Esophagus muscularis mucosa (tissue), 4 donors: Measurements from ENCODE around the gene NR1D2. TPM values are rescaled to one million over a fixed set of nuclear protein-coding genes. Genes with fewer than 3 reads are reported as not detected.

Source experiments
- DNase-seq: peaks from one replicate; pipeline ENCODE4 v3.0.0-alpha.2; 2017; ENCODE audit errors: extremely low spot score
- H3K27ac ChIP-seq, 4 donors: fragments of 200-600 bp; sonication (generic); replicated peaks in 1 of 4; 1 replicate in 3 of 4; 2 replicates in 1 of 4; pipeline ENCODE4 v1.5.1; 2016 to 2019; ENCODE audit warnings: mild to moderate bottlenecking in 1 of 4
- H3K27me3 ChIP-seq, 4 donors: fragments of 200-600 bp; sonication (generic); one replicate each; pipeline versions ENCODE4 v1.5.1 to v1.6.0; 2016 to 2019
- H3K36me3 ChIP-seq, 4 donors: fragments of 200-600 bp; sonication (generic); one replicate each; pipeline ENCODE4 v1.5.1; 2016 to 2019
- H3K4me1 ChIP-seq, 4 donors: fragments of 200-600 bp; sonication (generic); one replicate each; pipeline ENCODE4 v1.5.1; 2016 to 2019
- H3K4me3 ChIP-seq, 4 donors: fragments of 200-600 bp; sonication (generic); 1 replicate in 2 of 4; 2 replicates in 2 of 4; pipeline ENCODE4 v1.5.1; 2016 to 2019; ENCODE audit warnings: mild to moderate bottlenecking in 4 of 4, moderate library complexity in 1 of 4
- H3K9me3 ChIP-seq, 4 donors: fragments of 200-600 bp; sonication (generic); 1 replicate in 3 of 4; 2 replicates in 1 of 4; pipeline ENCODE4 v1.5.1; 2016 to 2019
- EP300 ChIP-seq: sonication (generic); formaldehyde crosslinking; IDR thresholded peaks from one replicate; pipeline ENCODE4 v1.6.1; 2017; ENCODE audit warnings: antibody characterized with exemption
- POLR2A ChIP-seq: fragments of 450-650 bp; IDR thresholded peaks from one replicate; pipeline ENCODE4 v1.6.1; 2017; ENCODE audit warnings: antibody characterized with exemption, moderate library complexity, mild to moderate bottlenecking, low read depth
- POLR2AphosphoS5 ChIP-seq, 2 donors: sonication (generic); formaldehyde crosslinking; IDR thresholded peaks; one replicate each; pipeline ENCODE4 v1.6.1; 2017; ENCODE audit warnings: antibody characterized with exemption in 2 of 2
- WGBS: methylation state at CpG from one replicate; pipeline ENCODE4 v1.1.5; 2018; 5-methylcytosine and 5-hydroxymethylcytosine counted together
- intact Hi-C: fragments of 100-400 bp; cut with DNase I; formaldehyde crosslinking; loops from one replicate; pipeline ENCODE4 v1.15.1; 2023
- total RNA-seq, 4 donors: library from RNA; depleted of rRNA; stranded (reverse); fragments of >200 nt; gene quantifications; one replicate each; pipeline versions ENCODE4 v1.1.0 to v1.2.1, GENCODE V29; 2016
- TF ChIP-seq, protein P1 (sequence below), 3 experiments: fragments of 200-600 bp in 2 of 3; fragments of 450-650 bp in 1 of 3; sonication (generic) in 2 of 3; IDR thresholded peaks; one replicate each; pipeline ENCODE4 v1.5.1; 2017 to 2019; ENCODE audit warnings: antibody characterized with exemption in 3 of 3, mild to moderate bottlenecking in 2 of 3, moderate library complexity in 1 of 3

Gene NR1D2
- total RNA-seq, 4 donors from 2014 or later, result 34.4 to 42.4 (median 38.0) TPM

DNA sequence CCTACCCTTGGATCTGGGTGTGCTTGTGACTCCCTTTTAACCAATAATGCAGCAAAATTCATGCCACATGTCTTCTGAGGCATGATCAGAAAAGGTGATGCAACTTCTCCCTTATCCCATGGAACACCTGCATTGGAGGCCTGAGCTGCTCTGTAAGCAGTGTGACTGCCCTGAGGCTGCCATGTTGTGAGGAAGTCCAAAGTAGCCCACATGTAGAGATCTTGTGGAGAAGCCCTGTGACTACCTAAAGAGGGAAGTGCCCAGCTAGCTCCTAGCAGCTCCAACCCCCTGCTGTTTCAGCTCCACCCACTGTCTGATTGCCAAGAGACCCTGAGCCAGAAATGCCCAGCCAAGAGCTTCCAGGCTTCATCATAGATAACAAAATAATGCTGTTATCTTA lies 6.4 kb upstream of the NR1D2 start:
- no peak for DNase-seq
- Histone ChIP-seq H3K27me3 (no peaks in the 10 kb centered on the region), H3K36me3 (no peaks in the 10 kb centered on the region), H3K4me1 (no peaks in the 10 kb centered on the region), H3K4me3 (no peak overlapping the region), H3K27ac (no peak overlapping the region), H3K9me3 (peaks cover 0 to 4% (median 0%) of the 10 kb centered on the region in 4 donors)
- TF ChIP-seq POLR2AphosphoS5 (IDR thresholded peaks at IDR 0.05), result no peak
- no peak for TF ChIP-seq POLR2A
- TF ChIP-seq, protein P1, sequence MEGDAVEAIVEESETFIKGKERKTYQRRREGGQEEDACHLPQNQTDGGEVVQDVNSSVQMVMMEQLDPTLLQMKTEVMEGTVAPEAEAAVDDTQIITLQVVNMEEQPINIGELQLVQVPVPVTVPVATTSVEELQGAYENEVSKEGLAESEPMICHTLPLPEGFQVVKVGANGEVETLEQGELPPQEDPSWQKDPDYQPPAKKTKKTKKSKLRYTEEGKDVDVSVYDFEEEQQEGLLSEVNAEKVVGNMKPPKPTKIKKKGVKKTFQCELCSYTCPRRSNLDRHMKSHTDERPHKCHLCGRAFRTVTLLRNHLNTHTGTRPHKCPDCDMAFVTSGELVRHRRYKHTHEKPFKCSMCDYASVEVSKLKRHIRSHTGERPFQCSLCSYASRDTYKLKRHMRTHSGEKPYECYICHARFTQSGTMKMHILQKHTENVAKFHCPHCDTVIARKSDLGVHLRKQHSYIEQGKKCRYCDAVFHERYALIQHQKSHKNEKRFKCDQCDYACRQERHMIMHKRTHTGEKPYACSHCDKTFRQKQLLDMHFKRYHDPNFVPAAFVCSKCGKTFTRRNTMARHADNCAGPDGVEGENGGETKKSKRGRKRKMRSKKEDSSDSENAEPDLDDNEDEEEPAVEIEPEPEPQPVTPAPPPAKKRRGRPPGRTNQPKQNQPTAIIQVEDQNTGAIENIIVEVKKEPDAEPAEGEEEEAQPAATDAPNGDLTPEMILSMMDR (IDR thresholded peaks at IDR 0.05), result no peak
- TF ChIP-seq EP300, result no peak
- intact Hi-C loops, result no loop called here

DNA sequence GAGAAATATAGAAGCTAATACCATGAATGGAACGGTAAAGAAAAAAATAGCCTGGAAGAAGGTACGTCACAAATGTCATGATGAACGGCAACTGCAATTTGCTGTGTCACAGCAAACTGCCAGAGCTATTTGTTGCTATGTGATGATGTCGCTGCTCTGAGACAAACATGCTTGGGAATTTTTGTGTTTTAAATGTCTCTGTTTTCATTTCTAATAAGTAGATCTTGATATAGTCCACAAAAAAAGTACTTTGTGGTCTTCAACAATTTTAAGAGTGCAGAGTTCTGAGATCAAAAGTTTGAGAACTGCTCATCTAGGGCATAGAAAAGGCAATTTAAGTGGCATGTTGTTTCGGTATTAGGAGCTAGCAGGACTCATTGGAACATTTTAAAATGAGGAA lies 4.3 kb upstream of the NR1D2 start:
- 94% methylated on average over 5 of the region's 5 CpGs for WGBS
- Histone ChIP-seq H3K36me3 (no peaks in the 10 kb centered on the region), H3K27me3 (no peaks in the 10 kb centered on the region), H3K27ac (no peak overlapping the region), H3K4me1 (peaks cover 4 to 9% (median 7%) of the 10 kb centered on the region in 4 donors), H3K4me3 (no peak overlapping the region), H3K9me3 (peaks cover 0 to 4% (median 0%) of the 10 kb centered on the region in 4 donors)
- TF ChIP-seq POLR2AphosphoS5 (IDR thresholded peaks at IDR 0.05) (no peak), EP300 (no peak), POLR2A (no peak)
- TF ChIP-seq, protein P1 (IDR thresholded peaks at IDR 0.05), result no peak
- no peak for DNase-seq
- intact Hi-C loops, result no loop called here

DNA sequence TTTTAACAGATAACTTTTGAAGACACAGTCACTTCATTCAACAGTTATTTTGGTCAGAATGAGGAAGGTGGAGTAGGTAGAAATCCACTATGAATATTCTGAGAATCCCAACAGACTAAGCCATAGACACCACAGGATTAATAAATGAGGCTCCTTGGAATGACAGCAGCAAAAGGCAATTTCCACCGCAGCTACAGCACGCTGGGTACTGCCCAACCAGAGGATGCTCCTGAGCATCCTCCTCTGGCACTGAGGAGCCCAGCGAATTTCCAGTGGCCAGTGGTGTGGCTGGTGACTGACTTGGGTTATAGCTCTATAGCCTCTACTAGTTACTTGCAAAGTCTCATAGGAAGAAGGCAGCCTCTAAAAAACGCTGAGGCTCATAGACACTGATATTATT lies 3.6 kb upstream of the NR1D2 start:
- H3K36me3 ChIP-seq, result no peaks in the 10 kb centered on the region
- 98% methylated on average over 4 of the region's 4 CpGs for WGBS
- no peak overlapping the region for H3K27ac ChIP-seq
- peaks cover 5 to 12% (median 8%) of the 10 kb centered on the region in 4 donors for H3K4me1 ChIP-seq
- no peak overlapping the region for H3K4me3 ChIP-seq
- TF ChIP-seq POLR2A (no peak), POLR2AphosphoS5 (IDR thresholded peaks at IDR 0.05) (no peak), EP300 (no peak)
- TF ChIP-seq, protein P1 (IDR thresholded peaks at IDR 0.05), result no peak
- no peak for DNase-seq
- peaks cover 0 to 4% (median 0%) of the 10 kb centered on the region in 4 donors for H3K9me3 ChIP-seq
- H3K27me3 ChIP-seq, result no peaks in the 10 kb centered on the region
- intact Hi-C loops, result no loop called here

DNA sequence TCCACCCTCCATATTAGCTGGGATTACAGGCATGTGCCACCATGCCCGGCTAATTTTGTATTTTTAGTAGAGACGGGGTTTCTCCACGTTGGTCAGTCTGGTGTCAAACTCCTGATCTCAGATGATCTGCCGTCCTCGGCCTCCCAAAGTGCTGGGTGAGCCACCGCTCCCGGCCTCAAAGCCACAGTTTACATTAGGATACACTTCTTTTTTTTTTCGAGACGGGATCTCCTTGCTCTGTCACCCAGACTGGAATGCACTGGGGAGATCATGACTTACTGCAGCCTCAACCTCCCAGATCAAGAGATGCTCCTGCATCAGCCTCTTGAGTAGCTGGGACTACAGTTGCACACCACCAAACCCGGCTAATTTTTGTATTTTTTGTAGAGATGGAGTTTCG lies 2.5 kb upstream of the NR1D2 start:
- no peak for DNase-seq
- Histone ChIP-seq H3K9me3 (peaks cover 0 to 4% (median 0%) of the 10 kb centered on the region in 4 donors), H3K4me3 (no peak overlapping the region), H3K27ac (no peak overlapping the region), H3K27me3 (no peaks in the 10 kb centered on the region), H3K4me1 (peaks cover 16 to 23% (median 19%) of the 10 kb centered on the region in 4 donors), H3K36me3 (no peaks in the 10 kb centered on the region)
- WGBS, result 86% methylated on average over 11 of the region's 11 CpGs
- intact Hi-C loops, result no loop called here
- TF ChIP-seq POLR2A, result no peak
- TF ChIP-seq EP300, result no peak
- TF ChIP-seq, protein P1 (IDR thresholded peaks at IDR 0.05), result no peak
- TF ChIP-seq POLR2AphosphoS5 (IDR thresholded peaks at IDR 0.05), result no peak

DNA sequence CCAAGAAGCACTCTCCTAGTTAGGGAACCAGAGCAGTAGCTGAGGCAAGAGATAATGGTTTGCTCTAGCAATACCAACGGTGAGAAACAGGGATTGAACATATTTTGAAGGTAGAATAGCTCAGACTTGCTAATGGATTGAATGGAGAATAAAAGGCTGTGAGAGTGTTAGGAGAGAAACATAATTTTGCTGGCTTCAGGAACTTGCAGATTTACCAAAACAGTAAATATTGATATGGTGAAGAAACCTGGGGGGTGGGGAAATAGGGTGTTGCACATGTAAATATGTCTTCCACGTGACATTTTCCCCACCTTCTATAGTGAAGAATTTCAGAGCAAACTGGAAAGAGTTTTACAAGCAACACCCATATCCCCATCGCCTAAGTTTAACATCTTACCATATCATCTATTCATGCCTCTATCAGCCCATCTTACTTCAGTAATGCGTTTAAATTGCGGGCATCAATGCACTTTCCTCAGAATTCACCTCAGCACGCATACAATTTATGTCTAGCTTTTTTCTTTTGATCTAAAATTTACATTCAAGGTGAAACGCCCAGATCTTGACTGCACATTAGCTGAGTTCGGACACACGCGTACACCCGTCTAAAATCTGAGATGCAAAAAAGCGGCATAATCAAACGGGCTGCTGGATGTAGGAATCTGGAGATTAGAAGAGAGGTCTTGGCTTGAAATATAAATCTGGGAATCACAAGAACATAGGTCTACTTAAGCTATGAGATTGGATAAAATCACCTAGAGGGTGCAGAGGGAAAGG lies 891 bp upstream of the NR1D2 start:
- Histone ChIP-seq H3K27ac (peak overlapping the region; percentile 96 to 100 (median 100)), H3K4me3 (peak overlapping the region; percentile 67 to 92 (median 88)), H3K36me3 (no peaks in the 10 kb centered on the region), H3K27me3 (no peaks in the 10 kb centered on the region), H3K4me1 (peaks cover 32 to 40% (median 36%) of the 10 kb centered on the region in 4 donors), H3K9me3 (no peaks in the 10 kb centered on the region)
- TF ChIP-seq EP300 (no peak), POLR2A (no peak), POLR2AphosphoS5 (IDR thresholded peaks at IDR 0.05) (no peak)
- TF ChIP-seq, protein P1 (IDR thresholded peaks at IDR 0.05), result no peak
- intact Hi-C loops, result no loop called here
- DNase-seq, result no peak
- 19% methylated on average over 13 of the region's 13 CpGs for WGBS
